Stimulated activated CD4-positive, alpha-beta T cell treated with anti-CD3 and anti-CD28 coated beads, Interleukin-4, amount 100 ng/mL, for 24 hours (primary cell): ENCODE results near the gene CRTAP.
"Not testable (repeated sequence)": the region's sequence is repeated elsewhere in the genome, so short reads cannot be mapped to it uniquely, and the experiment has no call there.

Experiments used
- DNase-seq: peaks from one replicate; pipeline ENCODE4 v3.0.0-alpha.2; 2020

The CRTAP gene

GRCh38 chr3:33100229-33100628, 13.6 kb upstream of the CRTAP start:
- DNase-seq = no peak

- no peak for DNase-seq
Measured at GRCh38 chr3:33103034-33103433, 10.8 kb upstream of the CRTAP start.

GRCh38 chr3:33103480-33103879, 10.3 kb upstream of the CRTAP start:
- no peak for DNase-seq

GRCh38 chr3:33104803-33105202, 9.0 kb upstream of the CRTAP start:
- no peak for DNase-seq

- DNase-seq = no peak
Measured at GRCh38 chr3:33105341-33105948, 8.4 kb upstream of the CRTAP start.

GRCh38 chr3:33106854-33107253, 7.0 kb upstream of the CRTAP start:
- DNase-seq = not testable (repeated sequence)

GRCh38 chr3:33111581-33111980, 2.2 kb upstream of the CRTAP start:
- DNase-seq = no peak

- DNase-seq = no peak
Measured at GRCh38 chr3:33114622-33115023, 809 bp downstream of the CRTAP start.

GRCh38 chr3:33115024-33115768, 1.4 kb downstream of the CRTAP start:
- DNase-seq = no peak

- DNase-seq = no peak
Measured at GRCh38 chr3:33117461-33117860, 3.6 kb downstream of the CRTAP start.

- no peak for DNase-seq
Measured at GRCh38 chr3:33119891-33120290, 6.1 kb downstream of the CRTAP start.

- DNase-seq = no peak
Measured at GRCh38 chr3:33122991-33123390, 9.2 kb downstream of the CRTAP start.

GRCh38 chr3:33124638-33125037, 10.8 kb downstream of the CRTAP start:
- DNase-seq = no peak

- DNase-seq = no peak
Measured at GRCh38 chr3:33125840-33126239, 12.0 kb downstream of the CRTAP start.

- no peak for DNase-seq
Measured at GRCh38 chr3:33128706-33129105, 14.9 kb downstream of the CRTAP start.

GRCh38 chr3:33130144-33130543, 16.3 kb downstream of the CRTAP start:
- no peak for DNase-seq

- DNase-seq = peak; percentile 47
Measured at GRCh38 chr3:33131331-33132018, 17.7 kb downstream of the CRTAP start.

GRCh38 chr3:33132019-33132360, 18.2 kb downstream of the CRTAP start:
- DNase-seq = no peak

- DNase-seq = no peak
Measured at GRCh38 chr3:33134026-33134625, 20.3 kb downstream of the CRTAP start.

GRCh38 chr3:33137691-33138090, 23.9 kb downstream of the CRTAP start:
- no peak for DNase-seq

- DNase-seq = not testable (repeated sequence)
Measured at GRCh38 chr3:33139006-33139623, 25.3 kb downstream of the CRTAP start.

- no peak for DNase-seq
Measured at GRCh38 chr3:33139996-33140395, 26.2 kb downstream of the CRTAP start.

- DNase-seq = no peak
Measured at GRCh38 chr3:33141006-33141405, 27.2 kb downstream of the CRTAP start.
